HCT116 (cell line): Measurements from ENCODE around the gene TYR.

Source experiments
- ATF3 ChIP-seq: IDR thresholded peaks from 2 replicates; pipeline ENCODE4 v1.6.1; 2012
- CEBPB ChIP-seq: IDR thresholded peaks from 2 replicates; pipeline ENCODE4 v1.6.1; 2012; ENCODE audit warnings: low read depth
- CTCF ChIP-seq, 3 experiments: fragments of 200-600 bp in 1 of 3; sonication (generic) in 1 of 3; IDR thresholded peaks in 2 of 3; conservative IDR thresholded peaks in 1 of 3; 2 replicates each; pipeline ENCODE4 v1.5.1; 2012 to 2017; ENCODE audit warnings: low read depth in 2 of 3, low read length in 2 of 3, antibody characterized with exemption in 1 of 3, borderline replicate concordance in 1 of 3, control low read depth in 1 of 3, mild to moderate bottlenecking in 1 of 3, mixed read lengths in 1 of 3, mixed run types in 1 of 3, moderate library complexity in 1 of 3; ENCODE audit not compliant: insufficient read depth in 1 of 3
- EGR1 ChIP-seq: IDR thresholded peaks from 2 replicates; pipeline ENCODE4 v1.6.1; 2012; ENCODE audit warnings: low read depth
- EZH2 ChIP-seq: fragments of 200-600 bp; sonication (generic); IDR thresholded peaks from 2 replicates; pipeline ENCODE4 v1.6.1; 2017; ENCODE audit warnings: antibody characterized with exemption, mixed run types
- JUND ChIP-seq: IDR thresholded peaks from 2 replicates; pipeline ENCODE4 v1.6.1; 2012
- POLR2A ChIP-seq: IDR thresholded peaks from 2 replicates; pipeline ENCODE4 v1.7.0; 2011; ENCODE audit warnings: borderline replicate concordance; ENCODE audit not compliant: insufficient read depth, insufficient read length; ENCODE audit errors: extremely low read depth
- POLR2AphosphoS5 ChIP-seq: IDR thresholded peaks from 2 replicates; pipeline ENCODE4 v1.6.1; 2011; ENCODE audit warnings: mild to moderate bottlenecking, low read depth, low read length, moderate library complexity
- SIN3A ChIP-seq: IDR thresholded peaks from 2 replicates; pipeline ENCODE4 v1.6.1; 2012; ENCODE audit warnings: low read depth
- SRF ChIP-seq: IDR thresholded peaks from 2 replicates; pipeline ENCODE4 v1.6.1; 2012; ENCODE audit warnings: low read depth

GRCh38 chr11:89168396-89168795 lies 9.3 kb upstream of the TYR start:
- TF ChIP-seq CTCF (IDR thresholded peaks at IDR 0.05 in 2 of 3, conservative IDR thresholded peaks at IDR 0.05 in 1 of 3; ENCODE audit: borderline replicate concordance in 1 of 3, insufficient read depth in 1 of 3, low read depth in 2 of 3, low read length in 2 of 3) (no peak), EZH2 (no peak), POLR2AphosphoS5 (no peak), POLR2A (no peak), CEBPB (no peak), SRF (no peak), SIN3A (no peak), JUND (no peak), ATF3 (no peak), EGR1 (no peak)
